Central memory CD8-positive, alpha-beta T cell (primary cell): ENCODE data around the gene HOXB1.
A peak's percentile ranks its signal among the peaks of the same experiment; 100 is the strongest.

ENCODE experiments used
- ATAC-seq: fragments of 150-1000 bp; cut with Tn5 transposase; replicated peaks from 2 replicates; pipeline ENCODE4 v1.10.0; 2022; ENCODE audit warnings: mild to moderate bottlenecking, moderate FRiP score, moderate number of reproducible peaks; ENCODE audit not compliant: poor library complexity, severe bottlenecking; ENCODE audit errors: extremely low read depth
- DNase-seq, 2 donors: peaks; one replicate each; pipeline ENCODE4 v3.0.0; 2021; ENCODE audit warnings: low spot score in 2 of 2
- H3K27ac Mint-ChIP-seq: one replicate; pipeline ENCODE4 v1.8.0; 2022; ENCODE audit warnings: low read depth, mild to moderate bottlenecking, moderate library complexity, mixed read lengths
- H3K27me3 Mint-ChIP-seq: one replicate; pipeline ENCODE4 v1.8.0; 2022; ENCODE audit warnings: mixed read lengths
- H3K36me3 Mint-ChIP-seq: one replicate; pipeline ENCODE4 v1.8.0; 2022; ENCODE audit warnings: mild to moderate bottlenecking, moderate library complexity, mixed read lengths; ENCODE audit not compliant: insufficient read depth
- H3K4me1 Mint-ChIP-seq: one replicate; pipeline ENCODE4 v1.8.0; 2022; ENCODE audit warnings: mixed read lengths
- H3K4me3 Mint-ChIP-seq: one replicate; pipeline ENCODE4 v1.8.0; 2022; ENCODE audit warnings: mild to moderate bottlenecking, moderate library complexity, mixed read lengths
- H3K9me3 Mint-ChIP-seq: one replicate; pipeline ENCODE4 v1.8.0; 2022; ENCODE audit warnings: mixed read lengths

HOXB1 gene

DNA sequence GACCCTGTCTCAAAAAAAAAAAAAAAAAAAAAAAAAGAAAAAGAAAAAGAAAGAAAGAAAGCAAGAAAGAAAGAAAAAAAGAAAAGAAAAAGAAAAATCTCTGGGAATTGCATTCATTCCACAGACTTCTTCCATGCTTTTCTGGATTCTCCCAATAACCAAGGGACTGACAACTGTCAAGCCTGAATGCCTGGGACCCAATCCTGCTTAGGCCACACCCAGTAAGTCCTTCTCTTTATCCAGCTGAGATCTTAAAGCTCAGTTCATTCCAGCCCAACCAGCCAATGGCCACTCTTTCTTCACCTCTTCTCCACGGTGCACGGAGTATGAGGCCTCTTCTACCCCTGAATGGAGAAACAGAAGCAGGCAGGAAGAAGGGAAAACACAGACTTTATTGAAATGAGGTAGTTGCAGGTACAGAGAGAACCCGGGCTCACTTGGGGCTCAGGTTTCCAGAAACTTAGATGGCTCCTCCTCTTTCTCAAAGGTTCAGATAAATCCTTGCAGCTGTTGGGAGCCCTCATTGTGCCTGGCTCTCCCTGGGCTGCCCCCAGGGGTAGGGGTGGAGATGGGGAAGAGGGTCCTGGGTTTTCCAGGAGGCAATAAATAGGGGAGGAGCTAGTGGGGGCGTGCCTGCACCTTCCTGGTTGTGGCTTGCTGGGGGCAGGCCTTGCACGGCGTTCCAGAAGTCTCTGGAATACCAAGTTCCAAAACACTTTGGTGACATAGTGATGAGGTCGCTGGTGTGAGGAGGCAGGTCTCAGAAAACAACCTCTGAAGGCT, 2.5 kb downstream of the HOXB1 start:
- H3K4me3 Mint-ChIP-seq: no peak overlapping the region
- no peak overlapping the region for H3K27ac Mint-ChIP-seq
- DNase-seq: no peak
- peaks cover 35% of the 10 kb centered on the region for H3K27me3 Mint-ChIP-seq
- no peaks in the 10 kb centered on the region for H3K4me1 Mint-ChIP-seq
- ATAC-seq: no peak
- H3K9me3 Mint-ChIP-seq: no peaks in the 10 kb centered on the region
- H3K36me3 Mint-ChIP-seq: no peaks in the 10 kb centered on the region

DNA sequence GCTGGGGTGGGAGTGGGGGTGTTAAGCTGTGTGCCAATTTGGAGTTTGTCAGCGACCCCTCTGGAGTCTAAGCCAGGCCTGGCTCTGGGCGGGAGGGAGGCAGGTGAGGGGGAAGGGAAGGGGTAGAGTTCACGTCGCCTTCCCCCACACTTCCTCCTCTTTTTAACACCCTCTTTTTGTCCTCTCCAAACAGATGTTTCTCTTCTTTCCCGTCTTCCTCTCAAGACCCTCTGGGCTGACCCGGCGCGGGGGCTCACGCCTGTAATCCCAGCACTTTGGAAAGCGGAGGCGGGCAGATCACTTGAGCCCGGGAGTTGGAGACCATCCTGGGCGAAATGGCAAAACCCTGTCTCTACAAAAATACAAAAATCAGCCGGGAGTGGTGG, 3.3 kb downstream of the HOXB1 start:
- peaks cover 43% of the 10 kb centered on the region for H3K27me3 Mint-ChIP-seq

DNA sequence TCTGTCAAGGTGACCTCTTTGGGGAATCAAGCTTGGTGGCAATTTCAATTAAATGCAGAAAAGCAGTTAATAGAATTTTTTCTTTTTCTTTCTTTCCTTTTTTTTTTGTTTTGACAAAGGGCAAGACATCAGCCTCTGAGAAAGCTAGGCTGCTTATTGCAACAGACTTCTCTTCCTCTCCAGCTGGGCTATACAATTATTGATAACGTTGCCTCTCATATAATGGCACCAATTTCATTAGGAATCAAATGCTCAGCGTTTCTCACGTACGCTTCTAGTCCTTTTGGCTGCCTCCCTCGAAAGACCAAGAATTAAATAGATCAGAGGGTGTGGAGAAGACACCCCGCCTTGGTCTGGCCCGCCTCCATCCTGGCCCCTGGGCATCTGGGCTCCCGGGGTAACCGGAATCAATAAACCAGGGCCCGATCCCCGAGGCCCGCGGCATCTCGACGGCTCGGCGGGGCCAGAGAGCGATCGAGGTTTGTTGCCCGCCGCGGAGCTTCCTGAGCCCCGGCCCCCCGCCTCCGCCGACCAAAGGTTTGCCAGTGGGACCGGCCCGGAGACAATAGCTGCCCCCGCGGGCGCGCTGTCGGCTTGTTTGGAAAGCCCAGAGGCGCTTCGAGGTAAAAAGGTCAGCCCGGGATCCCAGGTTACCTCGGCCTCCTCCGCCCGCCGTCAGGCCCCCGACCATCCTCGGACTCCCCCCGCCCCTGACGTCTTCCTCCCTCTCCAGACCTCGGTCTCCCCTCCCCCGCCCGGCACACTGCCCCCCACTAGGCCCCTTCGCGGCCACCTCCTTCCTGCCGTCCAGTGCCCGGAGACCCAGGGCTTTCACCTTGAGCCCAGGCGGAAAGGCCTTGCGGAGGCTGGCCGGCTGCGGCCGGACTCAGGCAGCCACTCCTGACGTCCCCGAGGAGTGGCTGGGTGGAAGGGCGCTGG, 3.9 kb downstream of the HOXB1 start:
- Mint-ChIP-seq H3K36me3 (no peaks in the 10 kb centered on the region), H3K4me3 (no peak overlapping the region), H3K9me3 (no peaks in the 10 kb centered on the region), H3K27me3 (peaks cover 50% of the 10 kb centered on the region), H3K4me1 (no peaks in the 10 kb centered on the region), H3K27ac (no peak overlapping the region)
- ATAC-seq: no peak
- no peak for DNase-seq

More for the DNA sequence above, 3.3 kb downstream of the HOXB1 start:
- H3K27ac Mint-ChIP-seq: no peak overlapping the region
- no peak for ATAC-seq
- H3K36me3 Mint-ChIP-seq: no peaks in the 10 kb centered on the region
- H3K4me3 Mint-ChIP-seq: no peak overlapping the region
- H3K9me3 Mint-ChIP-seq: no peaks in the 10 kb centered on the region
- H3K4me1 Mint-ChIP-seq: no peaks in the 10 kb centered on the region
- DNase-seq: no peak

DNA sequence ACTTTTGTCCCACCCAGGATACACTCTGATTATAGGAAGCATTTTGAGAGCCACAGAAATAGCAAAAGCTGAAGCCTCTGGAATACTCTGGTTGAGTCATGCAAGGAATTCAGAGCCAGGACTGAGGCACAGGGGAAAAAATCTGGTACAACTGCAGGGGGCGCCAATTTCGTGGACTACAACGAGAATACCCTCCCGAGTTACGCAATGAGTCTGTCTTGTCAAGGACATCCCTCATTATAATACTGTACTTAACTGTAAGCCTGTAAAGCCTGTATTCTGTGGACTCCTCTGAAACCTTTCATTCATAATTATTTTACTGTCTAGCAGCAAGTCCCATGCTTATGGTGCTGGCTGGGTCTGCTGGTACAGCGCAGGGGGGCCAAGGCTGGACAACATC, 7.8 kb downstream of the HOXB1 start:
- H3K27me3 Mint-ChIP-seq: peaks cover 64% of the 10 kb centered on the region
- DNase-seq (no peak), ATAC-seq (no peak)
- no peaks in the 10 kb centered on the region for H3K9me3 Mint-ChIP-seq
- no peak overlapping the region for H3K4me3 Mint-ChIP-seq
- no peaks in the 10 kb centered on the region for H3K4me1 Mint-ChIP-seq
- H3K36me3 Mint-ChIP-seq: no peaks in the 10 kb centered on the region
- H3K27ac Mint-ChIP-seq: no peak overlapping the region

DNA sequence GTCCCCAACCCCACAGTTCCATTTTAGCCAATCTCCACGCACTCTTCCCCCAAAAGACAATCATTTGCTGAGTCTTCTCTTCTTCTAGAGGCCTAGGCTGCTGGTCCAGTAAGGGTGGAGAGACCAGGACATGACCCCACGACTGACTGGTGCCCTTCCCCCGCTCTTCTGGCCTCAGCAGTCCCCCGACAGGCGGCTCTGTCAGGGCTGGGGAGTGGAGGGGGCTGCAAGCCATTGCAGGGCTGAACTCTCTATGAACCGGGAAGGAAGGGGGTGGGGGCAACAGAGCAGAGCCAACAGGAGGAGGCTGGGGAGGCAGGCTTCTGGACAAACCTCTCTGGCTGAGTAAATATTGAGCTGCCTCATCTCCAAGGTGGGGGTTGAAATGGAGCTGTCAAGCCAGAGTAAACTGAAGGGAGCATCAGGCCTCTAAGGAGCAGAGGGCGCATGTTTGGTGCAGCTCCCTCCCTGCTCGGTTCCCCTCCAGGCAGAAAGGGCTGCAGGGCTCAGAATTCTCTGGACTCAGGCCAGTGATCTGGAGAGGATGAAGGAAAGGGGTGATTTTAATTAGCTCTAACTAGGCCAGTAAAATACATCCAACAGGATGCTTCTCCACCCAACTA, 8.7 kb downstream of the HOXB1 start:
- no peak overlapping the region for H3K27ac Mint-ChIP-seq

DNA sequence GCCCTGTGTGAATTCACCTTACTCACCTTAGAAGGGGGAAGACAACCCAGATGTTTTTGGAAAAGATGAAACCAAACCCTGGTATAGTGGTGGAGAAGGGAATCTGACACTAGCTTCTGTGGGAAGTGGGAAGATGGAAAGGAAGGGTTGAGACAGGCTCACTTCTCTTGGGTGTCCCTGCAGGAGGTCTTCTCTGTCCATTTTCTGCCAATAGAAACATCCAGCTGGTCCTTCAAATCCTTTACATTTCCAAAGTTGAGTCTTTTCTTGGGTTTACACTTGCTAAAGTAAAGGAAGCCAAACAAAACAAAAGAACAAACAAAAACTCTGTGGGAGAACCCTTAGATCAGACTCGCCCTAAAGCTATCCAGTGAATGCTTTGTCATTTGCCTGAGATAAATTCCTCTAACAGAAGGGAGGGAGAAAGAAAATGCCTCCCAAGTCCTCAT, 10.2 kb downstream of the HOXB1 start:
- Mint-ChIP-seq H3K4me1 (no peaks in the 10 kb centered on the region), H3K9me3 (no peaks in the 10 kb centered on the region), H3K4me3 (no peak overlapping the region), H3K27ac (no peak overlapping the region), H3K36me3 (no peaks in the 10 kb centered on the region), H3K27me3 (peaks cover 66% of the 10 kb centered on the region)
- no peak for DNase-seq
- ATAC-seq: no peak

More for the DNA sequence above, 8.7 kb downstream of the HOXB1 start:
- DNase-seq (no peak), ATAC-seq (no peak)
- no peak overlapping the region for H3K4me3 Mint-ChIP-seq
- H3K9me3 Mint-ChIP-seq: no peaks in the 10 kb centered on the region
- no peaks in the 10 kb centered on the region for H3K36me3 Mint-ChIP-seq
- H3K27me3 Mint-ChIP-seq: peaks cover 73% of the 10 kb centered on the region
- no peaks in the 10 kb centered on the region for H3K4me1 Mint-ChIP-seq

DNA sequence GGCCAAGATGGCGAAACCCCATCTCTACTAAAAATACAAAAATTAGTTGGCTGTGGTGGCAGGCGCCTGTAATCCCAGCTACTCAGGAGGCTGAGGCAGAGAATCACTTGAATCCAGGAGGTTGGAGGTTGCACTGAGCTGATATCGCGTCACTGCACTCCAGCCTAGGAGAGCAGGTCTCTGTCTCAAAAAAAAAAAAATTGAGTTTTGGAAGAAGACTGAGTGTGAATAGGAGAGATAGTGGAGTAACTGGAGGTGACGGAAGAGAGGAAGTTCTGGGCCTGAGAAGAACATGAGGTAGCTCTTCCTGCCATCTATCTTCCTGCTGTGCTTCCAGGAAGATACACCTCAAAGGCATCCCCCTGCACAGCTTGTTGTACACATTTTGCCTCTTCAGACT, 11.4 kb downstream of the HOXB1 start:
- Mint-ChIP-seq H3K27ac (no peak overlapping the region), H3K27me3 (peaks cover 66% of the 10 kb centered on the region), H3K4me1 (no peaks in the 10 kb centered on the region), H3K36me3 (no peaks in the 10 kb centered on the region), H3K9me3 (no peaks in the 10 kb centered on the region), H3K4me3 (no peak overlapping the region)
- DNase-seq (no peak), ATAC-seq (no peak)

DNA sequence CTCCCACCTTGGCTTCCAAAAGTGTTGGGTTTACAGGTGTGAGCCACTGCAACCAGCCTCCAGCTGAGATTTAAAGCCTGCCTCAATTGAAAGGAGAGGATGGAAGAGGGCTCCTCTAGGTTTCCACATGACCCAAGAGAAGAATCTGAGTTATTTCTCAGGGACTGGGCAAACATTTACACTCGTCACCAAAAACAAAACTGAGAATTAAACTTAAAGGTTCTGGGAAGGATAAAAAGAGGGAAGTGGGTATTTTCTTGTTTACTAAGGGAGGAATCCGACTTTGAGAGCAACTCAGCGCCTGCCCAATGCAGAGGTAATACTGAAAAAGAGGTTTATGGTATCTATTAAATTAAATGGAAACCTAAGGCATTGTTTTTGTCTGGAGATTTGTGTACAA, 13.3 kb downstream of the HOXB1 start:
- peaks cover 12% of the 10 kb centered on the region for H3K4me1 Mint-ChIP-seq
- no peak overlapping the region for H3K27ac Mint-ChIP-seq
- no peaks in the 10 kb centered on the region for H3K9me3 Mint-ChIP-seq
- H3K36me3 Mint-ChIP-seq: no peaks in the 10 kb centered on the region
- H3K4me3 Mint-ChIP-seq: no peak overlapping the region
- ATAC-seq (no peak), DNase-seq (no peak)
- H3K27me3 Mint-ChIP-seq: peaks cover 53% of the 10 kb centered on the region

DNA sequence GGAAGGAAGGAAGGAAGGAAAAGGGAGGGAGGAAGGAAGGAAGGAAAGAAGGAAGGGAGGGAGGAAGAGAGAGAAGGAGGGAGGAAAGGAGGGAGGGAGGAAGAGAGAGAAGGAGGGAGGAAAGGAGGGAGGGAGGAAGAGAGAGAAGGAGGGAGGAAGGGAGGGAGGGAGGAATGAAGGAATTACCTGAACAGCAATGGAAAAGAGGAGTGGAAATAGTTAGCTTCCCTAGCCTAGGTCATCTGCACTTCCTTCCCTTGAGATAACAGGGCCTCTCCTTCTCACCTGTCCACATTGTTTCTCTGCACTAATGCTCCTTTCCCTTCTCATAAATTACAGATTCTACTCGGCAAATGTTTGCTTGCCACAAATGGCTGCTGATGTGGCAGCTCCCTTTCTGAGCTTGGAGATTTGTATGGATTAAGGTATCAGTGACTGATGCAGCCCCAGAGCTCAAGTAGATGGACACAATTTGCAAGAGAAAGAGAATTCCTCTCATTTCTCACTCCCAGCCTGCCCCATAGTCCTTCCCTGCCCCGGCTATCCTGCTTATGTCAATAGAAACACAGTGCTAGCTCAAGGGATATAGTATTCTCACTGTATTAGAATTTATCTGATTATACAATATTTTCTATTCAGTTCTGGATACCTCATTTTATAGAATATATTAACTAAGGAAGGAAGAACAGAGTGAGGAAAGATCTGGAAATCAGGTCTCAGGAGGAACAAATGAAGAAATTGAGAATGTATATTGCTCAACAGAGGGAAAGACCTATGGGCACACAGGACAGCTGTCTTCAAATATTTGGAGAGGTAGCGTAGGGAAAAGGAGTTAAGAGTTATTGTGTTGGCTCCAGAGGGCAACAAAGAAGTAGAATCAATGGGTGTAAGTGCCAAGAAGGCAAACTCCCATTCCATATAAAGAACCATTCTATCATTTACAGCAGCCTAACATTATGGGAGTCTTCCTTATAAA, 14.6 kb downstream of the HOXB1 start:
- H3K4me1 Mint-ChIP-seq: peaks cover 12% of the 10 kb centered on the region
- no peaks in the 10 kb centered on the region for H3K36me3 Mint-ChIP-seq
- no peak overlapping the region for H3K27ac Mint-ChIP-seq
- no peak for ATAC-seq
- DNase-seq: no peak
- H3K27me3 Mint-ChIP-seq: peaks cover 42% of the 10 kb centered on the region
- H3K4me3 Mint-ChIP-seq: no peak overlapping the region
- no peaks in the 10 kb centered on the region for H3K9me3 Mint-ChIP-seq

DNA sequence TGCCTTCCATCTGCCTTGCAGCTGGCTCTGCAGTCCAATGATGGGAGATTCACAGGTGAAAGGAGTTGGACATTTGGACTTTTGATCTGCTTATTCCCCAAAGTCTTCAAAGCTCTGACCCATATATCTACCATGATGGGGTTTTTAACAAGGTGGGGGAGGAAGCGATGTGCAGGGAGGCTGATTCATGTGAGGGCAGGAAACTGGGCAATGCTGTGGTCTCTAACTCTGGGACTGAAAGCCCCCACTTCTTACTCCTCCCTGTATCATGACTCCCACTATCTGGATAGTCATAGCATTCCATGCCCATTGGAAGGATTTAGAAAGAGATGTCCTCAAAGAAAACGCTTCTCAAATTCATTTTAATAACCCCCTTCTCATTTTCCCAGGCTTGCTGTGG, 16.3 kb downstream of the HOXB1 start:
- H3K27ac Mint-ChIP-seq: no peak overlapping the region
- H3K36me3 Mint-ChIP-seq: no peaks in the 10 kb centered on the region
- H3K9me3 Mint-ChIP-seq: no peaks in the 10 kb centered on the region
- H3K27me3 Mint-ChIP-seq: peaks cover 33% of the 10 kb centered on the region
- ATAC-seq: no peak
- peaks cover 20% of the 10 kb centered on the region for H3K4me1 Mint-ChIP-seq
- no peak for DNase-seq
- no peak overlapping the region for H3K4me3 Mint-ChIP-seq

DNA sequence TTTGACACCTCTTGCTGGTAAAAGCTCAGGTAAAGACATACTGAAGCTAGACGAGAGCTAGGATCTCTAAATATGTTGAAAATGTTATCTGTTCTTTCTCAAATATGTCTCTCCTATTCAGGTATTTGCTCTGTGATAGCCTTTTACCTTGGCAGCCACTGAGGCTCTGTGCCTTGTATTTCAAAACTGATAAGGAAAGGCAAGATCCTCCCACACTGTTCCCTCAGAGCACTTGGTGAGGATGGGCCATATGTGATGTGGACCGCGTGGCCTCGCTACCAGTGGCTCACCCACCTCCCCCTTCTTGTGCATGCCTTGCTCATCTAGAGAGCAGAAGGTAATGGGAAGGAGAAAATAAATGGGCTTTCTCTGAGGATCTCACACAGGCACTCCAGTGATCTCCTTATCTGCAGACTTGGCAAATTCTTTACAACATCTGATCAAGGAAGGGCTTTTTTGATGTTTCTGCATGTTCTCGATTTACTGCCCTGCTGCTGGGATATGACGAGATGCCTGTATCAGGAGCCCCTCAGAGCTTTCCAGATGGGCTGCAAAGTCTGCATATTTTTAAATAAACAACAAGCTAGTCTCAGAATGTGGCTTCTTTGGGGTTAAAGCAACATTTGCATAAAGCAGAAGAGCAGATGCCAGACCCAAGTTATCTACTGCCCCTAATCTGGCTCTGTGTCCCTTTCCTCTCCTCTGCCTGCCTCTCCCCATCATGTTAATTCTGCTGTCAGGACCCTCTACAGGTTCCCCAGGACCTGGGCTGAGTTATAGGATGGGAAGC, 16.9 kb downstream of the HOXB1 start:
- ATAC-seq: no peak
- H3K27ac Mint-ChIP-seq: no peak overlapping the region
- peak overlapping the region; percentile 21 for H3K4me3 Mint-ChIP-seq
- H3K36me3 Mint-ChIP-seq: no peaks in the 10 kb centered on the region
- no peak for DNase-seq
- no peaks in the 10 kb centered on the region for H3K9me3 Mint-ChIP-seq
- H3K27me3 Mint-ChIP-seq: peaks cover 33% of the 10 kb centered on the region
- H3K4me1 Mint-ChIP-seq: peaks cover 20% of the 10 kb centered on the region
